ENCODE data around the gene PCDHGA8. TPM values are rescaled to one million over a fixed set of nuclear protein-coding genes. Genes with fewer than 3 reads are reported as not detected.

Gene PCDHGA8
- total RNA-seq, 1 donor from 2014 or later, result 1.0 TPM

DNA sequence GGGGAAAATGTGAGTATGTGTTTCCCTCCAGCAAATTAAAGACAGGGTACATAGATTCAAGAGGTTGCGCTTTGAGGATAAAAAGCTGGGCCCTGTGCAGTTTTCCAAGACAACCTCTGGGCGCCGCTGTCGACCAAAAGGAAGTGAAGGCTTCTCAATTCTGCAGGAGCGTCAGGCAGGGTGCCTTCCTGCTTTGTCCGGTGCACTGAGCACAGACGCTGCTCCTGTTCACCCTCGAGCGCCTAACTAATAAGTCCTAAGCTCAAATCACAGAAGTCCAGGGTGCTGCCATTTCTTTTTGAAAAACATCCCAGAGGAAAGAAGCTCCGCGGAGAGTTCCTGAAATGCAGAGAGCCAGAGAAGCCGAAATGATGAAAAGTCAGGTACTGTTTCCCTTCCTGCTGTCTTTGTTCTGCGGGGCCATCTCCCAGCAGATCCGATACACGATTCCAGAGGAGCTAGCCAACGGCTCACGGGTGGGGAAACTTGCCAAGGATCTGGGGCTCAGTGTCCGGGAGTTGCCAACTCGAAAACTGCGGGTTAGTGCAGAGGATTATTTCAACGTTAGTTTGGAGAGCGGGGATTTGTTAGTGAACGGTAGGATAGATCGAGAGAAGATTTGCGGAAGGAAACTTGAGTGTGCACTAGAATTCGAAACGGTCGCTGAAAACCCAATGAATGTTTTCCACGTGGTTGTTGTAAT is 42.4 kb upstream of the PCDHGA8 start, which contains the start of gene PCDHGB1:
Gene PCDHGB1 (plus strand): TSS at position 183 of the 703 bp plus-strand sequence. CDS start 162 bp downstream, at position 345.
- Histone ChIP-seq H3K36me3 (ENCODE audit: control insufficient read depth, insufficient read depth, low read length) (no peaks in the 10 kb centered on the region), H3K27me3 (ENCODE audit: control insufficient read depth, insufficient read depth, low read length) (peaks cover 17% of the 10 kb centered on the region), H3K4me3 (ENCODE audit: low read depth, low read length) (no peak within 1 kb of the TSS)
- TF ChIP-seq, protein P1, sequence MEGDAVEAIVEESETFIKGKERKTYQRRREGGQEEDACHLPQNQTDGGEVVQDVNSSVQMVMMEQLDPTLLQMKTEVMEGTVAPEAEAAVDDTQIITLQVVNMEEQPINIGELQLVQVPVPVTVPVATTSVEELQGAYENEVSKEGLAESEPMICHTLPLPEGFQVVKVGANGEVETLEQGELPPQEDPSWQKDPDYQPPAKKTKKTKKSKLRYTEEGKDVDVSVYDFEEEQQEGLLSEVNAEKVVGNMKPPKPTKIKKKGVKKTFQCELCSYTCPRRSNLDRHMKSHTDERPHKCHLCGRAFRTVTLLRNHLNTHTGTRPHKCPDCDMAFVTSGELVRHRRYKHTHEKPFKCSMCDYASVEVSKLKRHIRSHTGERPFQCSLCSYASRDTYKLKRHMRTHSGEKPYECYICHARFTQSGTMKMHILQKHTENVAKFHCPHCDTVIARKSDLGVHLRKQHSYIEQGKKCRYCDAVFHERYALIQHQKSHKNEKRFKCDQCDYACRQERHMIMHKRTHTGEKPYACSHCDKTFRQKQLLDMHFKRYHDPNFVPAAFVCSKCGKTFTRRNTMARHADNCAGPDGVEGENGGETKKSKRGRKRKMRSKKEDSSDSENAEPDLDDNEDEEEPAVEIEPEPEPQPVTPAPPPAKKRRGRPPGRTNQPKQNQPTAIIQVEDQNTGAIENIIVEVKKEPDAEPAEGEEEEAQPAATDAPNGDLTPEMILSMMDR (IDR thresholded peaks at IDR 0.05; ENCODE audit: insufficient read depth, low read length, poor library complexity, severe bottlenecking), result peak; percentile 43
- no peak for DNase-seq (ENCODE audit: low read depth)

DNA sequence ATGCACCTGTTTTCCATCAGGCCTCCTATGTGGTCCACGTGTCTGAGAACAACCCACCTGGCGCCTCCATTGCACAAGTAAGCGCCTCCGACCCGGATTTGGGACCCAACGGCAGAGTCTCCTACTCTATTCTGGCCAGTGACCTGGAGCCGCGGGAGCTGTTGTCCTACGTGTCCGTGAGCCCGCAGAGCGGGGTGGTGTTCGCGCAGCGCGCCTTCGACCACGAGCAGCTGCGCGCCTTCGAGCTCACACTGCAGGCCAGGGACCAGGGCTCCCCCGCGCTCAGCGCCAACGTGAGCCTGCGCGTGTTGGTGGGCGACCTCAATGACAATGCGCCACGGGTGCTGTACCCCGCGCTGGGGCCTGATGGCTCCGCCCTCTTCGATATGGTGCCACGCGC is 40.8 kb upstream of the PCDHGA8 start:
- TF ChIP-seq, protein P1 (IDR thresholded peaks at IDR 0.05; ENCODE audit: insufficient read depth, low read length, poor library complexity, severe bottlenecking), result no peak
- Histone ChIP-seq H3K36me3 (ENCODE audit: control insufficient read depth, insufficient read depth, low read length) (no peaks in the 10 kb centered on the region), H3K4me3 (ENCODE audit: low read depth, low read length) (no peak overlapping the region), H3K27me3 (ENCODE audit: control insufficient read depth, insufficient read depth, low read length) (peaks cover 16% of the 10 kb centered on the region)
- no peak for DNase-seq (ENCODE audit: low read depth)

DNA sequence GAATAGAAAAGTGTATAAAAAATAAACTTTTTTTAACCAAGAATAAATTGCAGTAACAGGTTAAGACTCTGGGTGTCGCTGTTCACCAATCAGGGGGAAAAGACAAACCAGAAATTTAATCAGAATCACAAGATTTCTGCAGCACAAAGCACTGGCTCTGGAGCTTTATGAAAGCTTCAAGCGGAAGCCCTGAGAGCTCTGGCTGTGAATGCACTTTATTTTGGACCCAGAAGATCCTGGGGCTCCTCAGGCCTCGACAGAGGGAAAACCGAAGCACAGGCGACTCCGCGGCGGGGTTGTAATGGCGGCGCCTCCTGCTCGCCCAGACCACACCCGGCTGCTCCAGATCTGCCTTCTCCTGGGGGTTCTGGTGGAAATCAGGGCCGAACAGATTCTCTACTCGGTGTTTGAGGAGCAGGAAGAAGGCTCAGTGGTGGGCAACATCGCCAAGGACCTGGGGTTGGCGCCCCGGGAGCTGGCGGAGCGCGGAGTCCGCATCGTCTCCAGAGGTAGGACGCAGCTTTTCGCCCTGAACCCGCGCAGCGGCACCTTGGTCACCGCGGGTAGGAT is 37.4 kb upstream of the PCDHGA8 start, which contains the start of gene PCDHGA4:
Gene PCDHGA4 (plus strand): TSS at position 122 of the 570 bp plus-strand sequence. CDS start 87 bp downstream, at position 209.
- DNase-seq (ENCODE audit: low read depth), result no peak
- Histone ChIP-seq H3K36me3 (ENCODE audit: control insufficient read depth, insufficient read depth, low read length) (no peaks in the 10 kb centered on the region), H3K27me3 (ENCODE audit: control insufficient read depth, insufficient read depth, low read length) (peaks cover 18% of the 10 kb centered on the region), H3K4me3 (ENCODE audit: low read depth, low read length) (no peak within 1 kb of the TSS)
- TF ChIP-seq, protein P1 (IDR thresholded peaks at IDR 0.05; ENCODE audit: insufficient read depth, low read length, poor library complexity, severe bottlenecking), result peak; percentile 14

DNA sequence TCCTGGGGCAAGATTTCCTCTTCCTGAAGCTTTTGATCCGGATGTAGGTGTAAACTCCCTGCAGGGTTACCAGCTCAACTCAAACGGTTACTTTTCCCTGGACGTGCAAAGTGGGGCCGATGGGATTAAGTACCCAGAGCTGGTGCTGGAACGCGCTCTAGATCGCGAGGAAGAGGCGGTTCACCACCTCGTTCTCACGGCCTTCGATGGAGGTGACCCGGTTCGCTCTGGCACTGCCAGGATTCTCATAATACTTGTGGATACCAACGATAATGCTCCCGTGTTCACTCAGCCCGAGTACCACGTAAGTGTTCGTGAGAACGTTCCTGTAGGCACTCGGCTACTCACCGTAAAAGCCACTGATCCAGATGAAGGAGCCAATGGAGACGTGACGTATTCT is 36.8 kb upstream of the PCDHGA8 start:
- no peaks in the 10 kb centered on the region for H3K36me3 ChIP-seq (ENCODE audit: control insufficient read depth, insufficient read depth, low read length)
- TF ChIP-seq, protein P1 (IDR thresholded peaks at IDR 0.05; ENCODE audit: insufficient read depth, low read length, poor library complexity, severe bottlenecking), result no peak

DNA sequence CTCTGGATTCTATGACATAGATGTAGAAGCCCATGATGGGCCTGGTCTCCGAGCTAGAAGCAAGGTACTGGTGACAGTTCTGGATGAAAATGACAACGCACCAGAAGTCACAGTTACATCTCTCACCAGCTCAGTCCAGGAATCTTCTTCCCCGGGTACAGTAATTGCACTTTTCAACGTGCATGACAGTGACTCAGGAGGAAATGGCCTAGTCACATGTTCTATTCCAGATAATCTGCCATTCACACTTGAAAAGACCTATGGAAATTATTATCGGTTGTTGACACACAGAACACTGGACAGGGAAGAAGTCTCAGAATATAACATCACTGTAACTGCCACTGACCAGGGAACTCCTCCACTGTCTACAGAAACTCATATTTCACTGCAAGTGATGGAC is 36.3 kb upstream of the PCDHGA8 start:
- peaks cover 18% of the 10 kb centered on the region for H3K27me3 ChIP-seq (ENCODE audit: control insufficient read depth, insufficient read depth, low read length)
- H3K36me3 ChIP-seq (ENCODE audit: control insufficient read depth, insufficient read depth, low read length), result no peaks in the 10 kb centered on the region
- H3K4me3 ChIP-seq (ENCODE audit: low read depth, low read length), result no peak overlapping the region
- DNase-seq (ENCODE audit: low read depth), result no peak
- TF ChIP-seq, protein P1 (IDR thresholded peaks at IDR 0.05; ENCODE audit: insufficient read depth, low read length, poor library complexity, severe bottlenecking), result no peak

More for the DNA sequence above, 36.8 kb upstream of the PCDHGA8 start:
- DNase-seq (ENCODE audit: low read depth), result no peak
- Histone ChIP-seq H3K4me3 (ENCODE audit: low read depth, low read length) (no peak overlapping the region), H3K27me3 (ENCODE audit: control insufficient read depth, insufficient read depth, low read length) (peaks cover 17% of the 10 kb centered on the region)

Data from kidney epithelial cell (primary cell).